AG09319 (cell line): Measurements from ENCODE around the gene TMEM266.

ENCODE experiments used
- DNase-seq: peaks from one replicate; pipeline ENCODE4 v3.0.0-alpha.2; 2010; ENCODE audit warnings: low read depth; ENCODE audit errors: extremely low read depth
- TF ChIP-seq, protein P1 (sequence below): IDR thresholded peaks from 2 replicates; pipeline ENCODE4 v1.5.1; 2011; ENCODE audit warnings: low read depth, mild to moderate bottlenecking, inconsistent platforms, low read length, moderate library complexity

The TMEM266 gene

DNA sequence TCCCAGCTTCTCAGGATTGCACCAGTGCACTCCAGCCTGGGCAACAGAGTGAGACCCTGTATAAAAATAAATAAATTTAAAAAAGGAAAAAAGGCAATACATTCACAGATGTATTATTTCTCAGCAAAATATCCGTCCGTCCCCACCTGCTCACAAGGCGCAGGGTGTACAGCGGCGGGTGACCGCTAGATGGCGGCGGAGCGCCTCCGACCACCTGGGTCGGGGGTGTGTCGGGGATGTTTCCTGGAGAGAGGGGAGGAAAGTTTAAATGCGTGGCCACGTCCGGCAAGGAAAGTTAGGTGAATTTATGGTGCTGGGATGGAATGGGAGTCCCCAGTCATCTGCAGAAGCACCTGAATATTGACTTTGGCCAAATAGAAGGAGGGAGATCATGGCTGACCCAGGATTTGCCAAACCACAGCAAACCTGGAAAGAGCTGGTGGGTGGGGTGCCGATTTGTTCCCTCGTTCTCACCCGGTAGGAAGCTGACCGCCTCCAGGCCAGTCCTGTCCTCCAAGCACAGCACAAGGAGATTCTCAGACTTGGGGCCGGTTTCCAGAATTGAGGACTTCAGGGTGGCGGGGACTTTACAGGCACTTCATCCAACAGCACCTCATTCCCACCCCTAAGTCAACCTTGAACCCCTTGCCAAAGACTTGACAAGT is 88.3 kb downstream of the TMEM266 start:
- TF ChIP-seq, protein P1, sequence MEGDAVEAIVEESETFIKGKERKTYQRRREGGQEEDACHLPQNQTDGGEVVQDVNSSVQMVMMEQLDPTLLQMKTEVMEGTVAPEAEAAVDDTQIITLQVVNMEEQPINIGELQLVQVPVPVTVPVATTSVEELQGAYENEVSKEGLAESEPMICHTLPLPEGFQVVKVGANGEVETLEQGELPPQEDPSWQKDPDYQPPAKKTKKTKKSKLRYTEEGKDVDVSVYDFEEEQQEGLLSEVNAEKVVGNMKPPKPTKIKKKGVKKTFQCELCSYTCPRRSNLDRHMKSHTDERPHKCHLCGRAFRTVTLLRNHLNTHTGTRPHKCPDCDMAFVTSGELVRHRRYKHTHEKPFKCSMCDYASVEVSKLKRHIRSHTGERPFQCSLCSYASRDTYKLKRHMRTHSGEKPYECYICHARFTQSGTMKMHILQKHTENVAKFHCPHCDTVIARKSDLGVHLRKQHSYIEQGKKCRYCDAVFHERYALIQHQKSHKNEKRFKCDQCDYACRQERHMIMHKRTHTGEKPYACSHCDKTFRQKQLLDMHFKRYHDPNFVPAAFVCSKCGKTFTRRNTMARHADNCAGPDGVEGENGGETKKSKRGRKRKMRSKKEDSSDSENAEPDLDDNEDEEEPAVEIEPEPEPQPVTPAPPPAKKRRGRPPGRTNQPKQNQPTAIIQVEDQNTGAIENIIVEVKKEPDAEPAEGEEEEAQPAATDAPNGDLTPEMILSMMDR = no peak; the same call in none of the 2 replicates
- DNase-seq = no peak

DNA sequence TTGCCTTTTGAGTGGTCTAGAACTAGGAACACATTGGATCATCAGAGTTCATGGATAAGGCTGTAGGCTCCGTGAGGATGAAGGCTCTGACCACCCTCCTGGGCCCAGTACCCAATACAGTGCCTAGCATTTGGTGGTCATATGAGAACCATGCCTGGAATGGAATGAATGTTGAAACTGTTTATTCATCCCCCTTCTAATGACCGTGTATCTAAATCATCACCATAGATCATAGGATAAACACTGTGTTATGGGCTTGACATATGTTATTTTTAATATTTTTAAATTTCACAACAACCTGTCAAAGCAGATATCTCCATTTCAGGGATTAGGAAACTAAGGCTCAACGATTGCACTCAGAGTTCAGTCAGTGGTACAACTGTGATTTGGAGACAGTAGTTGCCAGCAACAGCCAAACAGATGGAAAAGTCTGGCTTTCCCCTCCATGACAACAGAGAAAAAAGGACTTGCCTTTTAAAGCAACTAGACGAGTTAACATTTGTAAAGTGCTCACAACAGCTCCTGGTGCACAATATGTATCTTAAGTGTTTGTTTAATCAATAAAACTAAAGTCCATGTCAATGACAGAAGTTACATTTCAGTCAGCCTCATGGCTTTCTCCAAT is 89.6 kb downstream of the TMEM266 start:
- TF ChIP-seq, protein P1 = no peak

DNA sequence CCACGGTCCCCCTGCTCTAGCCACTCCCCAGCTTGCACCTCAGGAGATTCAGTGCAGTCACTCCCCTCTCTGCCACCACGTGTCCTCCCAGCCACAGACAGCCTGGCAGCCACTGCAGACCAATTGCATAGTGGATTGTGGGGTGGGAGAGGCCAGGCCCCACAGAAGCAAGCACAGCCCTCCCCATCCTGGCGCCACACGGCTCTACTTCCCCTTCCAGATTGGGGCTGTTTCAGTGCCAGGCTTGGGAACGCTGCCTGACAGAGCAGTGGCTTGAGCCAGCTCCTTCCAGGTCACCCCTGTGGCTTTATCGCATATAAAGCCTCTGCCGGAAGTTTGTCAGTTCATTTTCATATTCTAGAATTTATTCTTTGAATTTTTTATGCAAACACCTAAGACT is 90.7 kb downstream of the TMEM266 start:
- TF ChIP-seq, protein P1 = no peak
- DNase-seq = no peak

More for the DNA sequence above, 89.6 kb downstream of the TMEM266 start:
- peak; percentile 55 for DNase-seq

DNA sequence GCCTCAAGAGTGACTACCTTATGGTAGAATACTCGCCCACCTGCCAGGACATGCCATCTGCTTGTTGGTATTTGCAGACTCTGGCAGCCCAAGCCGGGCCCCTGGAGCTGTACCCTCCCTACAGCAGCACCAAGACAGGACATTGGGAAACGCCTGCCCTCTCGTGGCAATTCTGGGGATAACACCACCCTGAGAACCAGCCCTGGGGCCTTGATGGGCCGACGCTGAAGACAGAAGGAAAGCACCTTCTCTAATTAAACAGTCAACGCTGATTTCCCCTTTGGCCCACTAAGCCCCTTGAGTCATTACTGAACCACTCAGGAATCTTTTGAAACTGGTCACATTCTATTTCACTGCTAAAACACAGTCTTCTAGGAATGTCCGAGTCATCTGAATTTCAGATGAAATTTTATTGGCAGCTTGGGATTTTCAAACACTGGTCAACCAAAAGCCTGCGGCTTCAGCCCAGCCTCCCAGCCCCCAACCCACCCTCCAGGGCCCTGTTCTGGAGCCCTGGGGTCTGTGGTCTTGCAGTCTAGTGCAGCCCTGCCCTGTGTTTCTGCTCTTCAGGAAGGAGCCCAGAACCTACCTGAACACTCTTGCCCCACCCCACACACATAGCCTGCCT is 91.3 kb downstream of the TMEM266 start:
- DNase-seq = peak; percentile 49
- TF ChIP-seq, protein P1 = peak; percentile 91

DNA sequence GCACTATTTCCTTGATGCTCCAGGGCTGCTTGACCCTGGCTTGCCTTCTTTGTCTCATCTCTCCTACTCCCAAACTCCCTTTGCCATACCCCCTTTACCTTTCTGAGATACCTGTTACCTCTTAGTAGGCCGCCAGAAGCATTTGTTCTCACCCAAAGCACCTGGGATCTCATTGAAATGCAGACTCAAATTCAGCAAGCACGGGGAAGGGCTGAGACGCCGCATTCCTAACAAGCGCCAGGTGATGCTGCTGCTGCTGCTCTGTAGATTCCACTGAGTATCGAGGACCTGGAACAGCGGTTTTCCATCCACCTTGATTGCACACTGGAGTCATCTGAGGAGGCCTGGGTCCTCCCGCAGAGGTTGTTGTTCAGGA is 91.8 kb downstream of the TMEM266 start:
- TF ChIP-seq, protein P1 = no peak
- DNase-seq = no peak

DNA sequence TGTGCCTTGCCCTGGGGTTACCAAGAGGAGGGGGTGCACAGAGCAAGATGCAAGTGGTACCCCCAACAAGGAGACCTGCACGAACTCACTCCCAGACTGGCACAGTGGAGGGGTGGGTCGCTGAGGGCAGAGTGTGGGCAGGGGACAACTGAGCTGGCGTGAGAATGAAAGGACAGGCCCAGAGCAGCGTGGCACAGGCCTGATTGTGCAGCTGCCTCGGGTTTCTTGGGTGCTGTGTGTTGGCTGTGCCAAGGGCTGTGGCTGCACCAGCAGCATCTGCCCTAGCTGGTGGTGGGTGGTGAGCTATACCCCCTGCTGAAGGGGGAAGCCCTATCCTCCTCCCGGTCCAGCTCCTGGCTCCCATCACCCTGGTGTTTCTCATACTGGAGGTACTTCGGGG is 92.4 kb downstream of the TMEM266 start:
- TF ChIP-seq, protein P1 = no peak
- no peak for DNase-seq
